HFFc6 (cell line): ENCODE results near the gene DCUN1D3. TPM values are rescaled to one million over a fixed set of nuclear protein-coding genes. Genes with fewer than 3 reads are reported as not detected.

Experiments
- DNase-seq: peaks from one replicate; pipeline ENCODE4 v3.0.0-alpha.2; 2018
- H3K27ac Mint-ChIP-seq: 2 replicates; pipeline ENCODE4 v1.8.0; 2020; ENCODE audit warnings: mild to moderate bottlenecking, mixed read lengths
- H3K27me3 Mint-ChIP-seq: 2 replicates; pipeline ENCODE4 v1.8.0; 2021; ENCODE audit warnings: mild to moderate bottlenecking, moderate library complexity, mixed read lengths; ENCODE audit not compliant: insufficient read depth
- H3K36me3 Mint-ChIP-seq: 2 replicates; pipeline ENCODE4 v1.8.0; 2021; ENCODE audit warnings: low read depth, mixed read lengths
- H3K4me1 Mint-ChIP-seq: 2 replicates; pipeline ENCODE4 v1.8.0; 2020; ENCODE audit warnings: low read depth, mixed read lengths
- H3K4me3 Mint-ChIP-seq: 2 replicates; pipeline ENCODE4 v1.8.0; 2020; ENCODE audit warnings: mild to moderate bottlenecking, moderate library complexity, mixed read lengths
- H3K9me3 Mint-ChIP-seq: 2 replicates; pipeline ENCODE4 v1.8.0; 2020; ENCODE audit warnings: mild to moderate bottlenecking, mixed read lengths
- total RNA-seq, 6 experiments: library from RNA; stranded (reverse); fragmentation: NEBNext Ultra II Directional; extraction: Animal tissue kit (Norgen Biotek cat#: 25700); gene quantifications; 2 replicates in 1 of 6; 3 replicates in 5 of 6; pipeline ENCODE4 v1.2.3, GENCODE V29; 2021
- TF ChIP-seq, protein P1 (sequence below): fragments of 200-600 bp; sonication (generic); IDR thresholded peaks from 2 replicates; pipeline ENCODE4 v1.5.0; 2021; ENCODE audit warnings: antibody characterized with exemption, mild to moderate bottlenecking

The DCUN1D3 gene
- total RNA-seq, 6 experiments from 2014 or later = 29.2 to 41.0 (median 32.1) TPM

DNA sequence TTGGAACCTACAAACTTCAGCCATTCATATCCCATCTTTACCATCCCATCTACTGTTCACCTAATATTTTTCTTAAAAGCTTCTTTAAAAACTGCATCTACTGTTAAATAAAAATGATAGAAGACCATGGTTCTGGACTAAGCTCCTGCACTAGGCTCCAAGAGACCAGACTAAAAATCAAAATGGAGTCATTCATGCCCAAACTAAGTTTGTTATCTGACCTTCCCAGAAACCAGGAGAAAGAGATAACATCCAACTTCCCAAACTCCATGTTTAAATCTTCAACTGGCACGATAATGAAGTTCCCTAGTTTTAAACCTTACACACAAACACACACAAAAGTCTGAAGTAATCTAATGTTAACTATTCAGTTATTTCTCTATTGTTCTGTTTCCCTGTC is 13.8 kb downstream of the DCUN1D3 start:
- Mint-ChIP-seq H3K27ac (no peak overlapping the region), H3K4me3 (no peak overlapping the region), H3K9me3 (no peaks in the 10 kb centered on the region), H3K4me1 (peaks cover 58% of the 10 kb centered on the region), H3K27me3 (peaks cover 2% of the 10 kb centered on the region; the same call in 1 of the 2 replicates), H3K36me3 (peaks cover 24% of the 10 kb centered on the region)
- no peak for DNase-seq
- TF ChIP-seq, protein P1, sequence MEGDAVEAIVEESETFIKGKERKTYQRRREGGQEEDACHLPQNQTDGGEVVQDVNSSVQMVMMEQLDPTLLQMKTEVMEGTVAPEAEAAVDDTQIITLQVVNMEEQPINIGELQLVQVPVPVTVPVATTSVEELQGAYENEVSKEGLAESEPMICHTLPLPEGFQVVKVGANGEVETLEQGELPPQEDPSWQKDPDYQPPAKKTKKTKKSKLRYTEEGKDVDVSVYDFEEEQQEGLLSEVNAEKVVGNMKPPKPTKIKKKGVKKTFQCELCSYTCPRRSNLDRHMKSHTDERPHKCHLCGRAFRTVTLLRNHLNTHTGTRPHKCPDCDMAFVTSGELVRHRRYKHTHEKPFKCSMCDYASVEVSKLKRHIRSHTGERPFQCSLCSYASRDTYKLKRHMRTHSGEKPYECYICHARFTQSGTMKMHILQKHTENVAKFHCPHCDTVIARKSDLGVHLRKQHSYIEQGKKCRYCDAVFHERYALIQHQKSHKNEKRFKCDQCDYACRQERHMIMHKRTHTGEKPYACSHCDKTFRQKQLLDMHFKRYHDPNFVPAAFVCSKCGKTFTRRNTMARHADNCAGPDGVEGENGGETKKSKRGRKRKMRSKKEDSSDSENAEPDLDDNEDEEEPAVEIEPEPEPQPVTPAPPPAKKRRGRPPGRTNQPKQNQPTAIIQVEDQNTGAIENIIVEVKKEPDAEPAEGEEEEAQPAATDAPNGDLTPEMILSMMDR = no peak

DNA sequence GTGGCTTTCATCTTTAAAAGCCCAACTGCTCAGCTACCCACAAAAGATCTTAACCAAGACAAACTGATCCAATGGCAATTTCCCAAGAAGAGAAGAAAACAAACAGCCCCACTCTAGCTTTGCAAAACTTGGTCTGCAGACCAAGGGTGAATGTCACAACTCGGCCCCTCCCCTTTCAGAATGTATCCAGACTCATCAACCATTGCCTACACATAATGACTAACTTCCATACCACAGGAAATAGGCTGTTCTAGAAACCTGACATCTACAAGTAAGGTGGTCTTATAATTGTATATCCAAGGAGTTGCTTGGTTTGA is 16.0 kb downstream of the DCUN1D3 start:
- peak; percentile 69 for DNase-seq
- H3K4me3 Mint-ChIP-seq = no peak overlapping the region
- H3K36me3 Mint-ChIP-seq = peaks cover 19% of the 10 kb centered on the region
- peaks cover 65% of the 10 kb centered on the region for H3K4me1 Mint-ChIP-seq
- no peaks in the 10 kb centered on the region for H3K27me3 Mint-ChIP-seq
- H3K9me3 Mint-ChIP-seq = no peaks in the 10 kb centered on the region
- peak overlapping the region; percentile 54 for H3K27ac Mint-ChIP-seq
- TF ChIP-seq, protein P1 = no peak

DNA sequence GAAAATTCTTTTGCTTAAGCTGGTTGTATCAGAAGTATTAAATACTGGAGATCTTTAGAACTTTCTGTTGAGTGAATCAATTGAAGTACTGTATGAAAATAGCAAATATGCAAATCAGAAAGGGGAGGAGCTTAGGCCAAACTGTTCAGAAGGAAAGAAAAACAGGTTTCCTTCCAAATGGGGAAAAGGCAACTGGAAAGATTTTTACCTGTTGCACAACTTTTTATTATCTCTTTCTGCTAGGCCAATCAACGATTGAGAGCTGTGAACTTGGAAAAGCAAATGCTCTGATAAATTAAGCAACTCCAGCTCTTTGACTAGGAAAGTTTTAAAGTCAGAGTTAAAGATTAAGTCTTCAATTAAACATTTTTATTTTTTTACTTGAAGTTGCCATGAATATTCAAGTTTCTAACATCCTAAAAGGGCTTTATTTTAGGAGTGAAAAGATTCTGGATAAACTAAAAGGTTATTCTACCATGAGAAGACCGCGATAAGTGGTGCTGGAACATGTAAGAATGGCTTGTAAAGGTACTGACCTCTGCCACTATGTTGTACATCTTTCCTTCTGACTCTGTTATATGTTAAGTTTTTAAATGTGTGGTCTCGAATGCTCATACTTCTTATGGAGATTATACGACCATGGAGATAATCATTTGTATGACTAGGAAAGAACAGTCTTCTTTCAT is 16.5 kb downstream of the DCUN1D3 start:
- H3K27ac Mint-ChIP-seq = peak overlapping the region; percentile 54
- no peaks in the 10 kb centered on the region for H3K9me3 Mint-ChIP-seq
- TF ChIP-seq, protein P1 = no peak
- no peak overlapping the region for H3K4me3 Mint-ChIP-seq
- no peaks in the 10 kb centered on the region for H3K27me3 Mint-ChIP-seq
- peaks cover 19% of the 10 kb centered on the region for H3K36me3 Mint-ChIP-seq
- H3K4me1 Mint-ChIP-seq = peaks cover 70% of the 10 kb centered on the region
- DNase-seq = no peak

DNA sequence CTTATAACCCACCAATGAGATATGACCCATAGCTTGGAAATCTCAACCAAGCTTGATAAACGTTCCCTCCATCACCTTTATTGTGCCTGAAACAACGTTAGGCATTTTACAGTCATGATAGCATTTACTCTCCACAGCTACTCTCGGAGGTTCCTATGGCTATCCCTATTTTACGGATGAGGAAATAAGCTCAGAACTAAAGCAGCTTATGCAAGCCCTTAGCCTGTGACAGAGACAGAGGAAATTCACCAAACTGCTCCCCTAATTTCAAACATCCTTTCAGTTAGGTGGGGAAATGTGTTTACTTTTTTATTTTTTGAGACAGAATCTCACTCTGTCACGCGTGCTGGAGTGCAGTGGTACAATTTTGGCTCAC is 18.7 kb downstream of the DCUN1D3 start:
- TF ChIP-seq, protein P1 = no peak
- no peaks in the 10 kb centered on the region for H3K9me3 Mint-ChIP-seq
- peaks cover 33% of the 10 kb centered on the region for H3K36me3 Mint-ChIP-seq
- no peaks in the 10 kb centered on the region for H3K27me3 Mint-ChIP-seq
- H3K4me3 Mint-ChIP-seq = peak overlapping the region; percentile 50; the same call in 1 of the 2 replicates
- peaks cover 80% of the 10 kb centered on the region for H3K4me1 Mint-ChIP-seq
- no peak for DNase-seq
- peak overlapping the region; percentile 63; the same call in 1 of the 2 replicates for H3K27ac Mint-ChIP-seq

DNA sequence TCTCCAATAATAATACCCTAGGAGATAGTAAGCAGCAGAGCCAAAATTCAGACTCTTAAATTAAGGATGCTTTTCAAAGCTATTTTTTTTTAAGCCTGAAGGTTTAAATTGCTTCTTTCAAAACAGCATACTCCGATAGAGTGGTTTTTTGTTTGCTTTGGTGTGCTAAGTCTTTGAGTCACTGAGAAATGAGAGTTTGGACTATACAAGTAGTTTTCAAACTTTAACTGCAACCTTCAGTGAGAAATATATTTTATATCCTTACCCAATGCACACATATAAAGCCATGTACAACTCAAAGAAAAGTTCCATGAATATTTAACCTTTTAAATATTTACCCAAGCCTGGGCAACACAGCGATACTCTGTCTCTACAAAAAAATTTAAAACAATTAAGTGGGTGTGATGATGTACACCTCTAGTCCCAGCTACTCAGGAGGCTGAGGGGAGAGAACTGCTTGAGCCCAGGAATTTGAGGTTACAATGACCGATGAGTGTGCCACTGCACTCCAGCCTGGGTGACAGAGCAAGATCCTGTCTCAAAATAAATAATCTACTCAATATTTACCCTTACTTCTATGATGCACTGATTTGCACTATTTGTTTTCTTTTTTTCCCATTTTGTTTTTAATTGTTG is 19.2 kb downstream of the DCUN1D3 start:
- Mint-ChIP-seq H3K9me3 (no peaks in the 10 kb centered on the region), H3K36me3 (peaks cover 33% of the 10 kb centered on the region)

More for the DNA sequence above, 19.2 kb downstream of the DCUN1D3 start:
- Mint-ChIP-seq H3K4me3 (peak overlapping the region; percentile 50), H3K27ac (peak overlapping the region; percentile 63), H3K4me1 (peaks cover 80% of the 10 kb centered on the region), H3K27me3 (no peaks in the 10 kb centered on the region)
- no peak for DNase-seq
- TF ChIP-seq, protein P1 = no peak
